NCI-H526 treated with DMSO at 0.1 percent for 48 hours (cell line): ENCODE results near the gene AFF3.
A peak's percentile ranks its signal among the peaks of the same experiment; 100 is the strongest.

Experiments used
- DNase-seq: peaks from one replicate; lab custom pipeline; 2025; lab: John Stamatoyannopoulos, UW

Gene AFF3

GRCh38 chr2:100071335-100072043 lies 70.9 kb downstream of the AFF3 start:
- DNase-seq, result no peak

GRCh38 chr2:100070078-100070477 lies 72.3 kb downstream of the AFF3 start:
- DNase-seq, result no peak

- DNase-seq, result no peak
Observed at GRCh38 chr2:100068395-100068794, 74.0 kb downstream of the AFF3 start.

- no peak for DNase-seq
Observed at GRCh38 chr2:100067784-100068183, 74.6 kb downstream of the AFF3 start.

GRCh38 chr2:100066856-100067255 lies 75.5 kb downstream of the AFF3 start:
- no peak for DNase-seq

- no peak for DNase-seq
Observed at GRCh38 chr2:100066246-100066645, 76.1 kb downstream of the AFF3 start.

- peak; percentile 94 for DNase-seq
Observed at GRCh38 chr2:100064592-100065428, 77.6 kb downstream of the AFF3 start.

- DNase-seq, result peak; percentile 64
Observed at GRCh38 chr2:100064165-100064564, 78.2 kb downstream of the AFF3 start.

GRCh38 chr2:100063459-100063953 lies 78.9 kb downstream of the AFF3 start:
- no peak for DNase-seq

GRCh38 chr2:100062336-100062735 lies 80.1 kb downstream of the AFF3 start:
- no peak for DNase-seq

GRCh38 chr2:100060875-100061274 lies 81.5 kb downstream of the AFF3 start:
- DNase-seq, result no peak

GRCh38 chr2:100059638-100060037 lies 82.8 kb downstream of the AFF3 start:
- DNase-seq, result no peak

GRCh38 chr2:100057901-100058261 lies 84.5 kb downstream of the AFF3 start:
- no peak for DNase-seq

GRCh38 chr2:100054426-100054825 lies 88.0 kb downstream of the AFF3 start:
- DNase-seq, result no peak

- DNase-seq, result no peak
Observed at GRCh38 chr2:100053087-100053885, 89.1 kb downstream of the AFF3 start.

- DNase-seq, result no peak
Observed at GRCh38 chr2:100052650-100053049, 89.7 kb downstream of the AFF3 start.

- DNase-seq, result no peak
Observed at GRCh38 chr2:100051253-100051652, 91.1 kb downstream of the AFF3 start.

GRCh38 chr2:100050685-100051084 lies 91.7 kb downstream of the AFF3 start:
- DNase-seq, result no peak

GRCh38 chr2:100046961-100047947 lies 95.1 kb downstream of the AFF3 start:
- no peak for DNase-seq

GRCh38 chr2:100045000-100045399 lies 97.4 kb downstream of the AFF3 start:
- no peak for DNase-seq

GRCh38 chr2:100043891-100044255 lies 98.5 kb downstream of the AFF3 start:
- no peak for DNase-seq
